ACC112 (cell line): ENCODE results near the gene SGSM1.

Experiments used
- H2AFZ ChIP-seq: fragments of 200-600 bp; sonication (generic); one replicate; pipeline ENCODE4 v1.6.0; 2017; ENCODE audit warnings: antibody characterized with exemption, low read length; ENCODE audit not compliant: unreplicated experiment
- H3K27ac ChIP-seq: fragments of 200-600 bp; sonication (generic); 2 replicates; pipeline ENCODE4 v1.5.1; 2014; ENCODE audit warnings: low read depth, mild to moderate bottlenecking, antibody characterized with exemption, low read length, moderate library complexity
- H3K27me3 ChIP-seq: fragments of 200-600 bp; sonication (generic); 2 replicates; pipeline ENCODE4 v1.6.1; 2014; ENCODE audit warnings: mild to moderate bottlenecking, antibody characterized with exemption, low read length, moderate library complexity, mixed read lengths; ENCODE audit not compliant: insufficient read depth
- H3K36me3 ChIP-seq: fragments of 200-600 bp; sonication (generic); 2 replicates; pipeline ENCODE4 v1.6.1; 2016; ENCODE audit warnings: mild to moderate bottlenecking, antibody characterized with exemption, low read length, moderate library complexity, mixed read lengths; ENCODE audit not compliant: insufficient read depth
- H3K4me1 ChIP-seq: fragments of 200-600 bp; sonication (generic); one replicate; pipeline ENCODE4 v1.6.1; 2016; ENCODE audit warnings: low read length, mixed read lengths; ENCODE audit not compliant: insufficient read depth, unreplicated experiment, control insufficient read depth
- H3K4me3 ChIP-seq: fragments of 200-600 bp; sonication (generic); 2 replicates; pipeline ENCODE4 v1.5.1; 2014; ENCODE audit warnings: mild to moderate bottlenecking, low read depth, low read length
- H3K79me2 ChIP-seq: fragments of 200-600 bp; sonication (generic); one replicate; pipeline ENCODE4 v1.6.0; 2016; ENCODE audit warnings: low read length; ENCODE audit not compliant: control insufficient read depth, unreplicated experiment, insufficient read depth

The SGSM1 gene, protein sequence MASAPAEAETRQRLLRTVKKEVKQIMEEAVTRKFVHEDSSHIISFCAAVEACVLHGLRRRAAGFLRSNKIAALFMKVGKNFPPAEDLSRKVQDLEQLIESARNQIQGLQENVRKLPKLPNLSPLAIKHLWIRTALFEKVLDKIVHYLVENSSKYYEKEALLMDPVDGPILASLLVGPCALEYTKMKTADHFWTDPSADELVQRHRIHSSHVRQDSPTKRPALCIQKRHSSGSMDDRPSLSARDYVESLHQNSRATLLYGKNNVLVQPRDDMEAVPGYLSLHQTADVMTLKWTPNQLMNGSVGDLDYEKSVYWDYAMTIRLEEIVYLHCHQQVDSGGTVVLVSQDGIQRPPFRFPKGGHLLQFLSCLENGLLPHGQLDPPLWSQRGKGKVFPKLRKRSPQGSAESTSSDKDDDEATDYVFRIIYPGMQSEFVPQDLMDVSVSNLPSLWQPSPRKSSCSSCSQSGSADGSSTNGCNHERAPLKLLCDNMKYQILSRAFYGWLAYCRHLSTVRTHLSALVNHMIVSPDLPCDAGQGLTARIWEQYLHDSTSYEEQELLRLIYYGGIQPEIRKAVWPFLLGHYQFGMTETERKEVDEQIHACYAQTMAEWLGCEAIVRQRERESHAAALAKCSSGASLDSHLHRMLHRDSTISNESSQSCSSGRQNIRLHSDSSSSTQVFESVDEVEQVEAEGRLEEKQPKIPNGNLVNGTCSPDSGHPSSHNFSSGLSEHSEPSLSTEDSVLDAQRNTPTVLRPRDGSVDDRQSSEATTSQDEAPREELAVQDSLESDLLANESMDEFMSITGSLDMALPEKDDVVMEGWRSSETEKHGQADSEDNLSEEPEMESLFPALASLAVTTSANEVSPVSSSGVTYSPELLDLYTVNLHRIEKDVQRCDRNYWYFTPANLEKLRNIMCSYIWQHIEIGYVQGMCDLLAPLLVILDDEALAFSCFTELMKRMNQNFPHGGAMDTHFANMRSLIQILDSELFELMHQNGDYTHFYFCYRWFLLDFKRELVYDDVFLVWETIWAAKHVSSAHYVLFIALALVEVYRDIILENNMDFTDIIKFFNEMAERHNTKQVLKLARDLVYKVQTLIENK

DNA sequence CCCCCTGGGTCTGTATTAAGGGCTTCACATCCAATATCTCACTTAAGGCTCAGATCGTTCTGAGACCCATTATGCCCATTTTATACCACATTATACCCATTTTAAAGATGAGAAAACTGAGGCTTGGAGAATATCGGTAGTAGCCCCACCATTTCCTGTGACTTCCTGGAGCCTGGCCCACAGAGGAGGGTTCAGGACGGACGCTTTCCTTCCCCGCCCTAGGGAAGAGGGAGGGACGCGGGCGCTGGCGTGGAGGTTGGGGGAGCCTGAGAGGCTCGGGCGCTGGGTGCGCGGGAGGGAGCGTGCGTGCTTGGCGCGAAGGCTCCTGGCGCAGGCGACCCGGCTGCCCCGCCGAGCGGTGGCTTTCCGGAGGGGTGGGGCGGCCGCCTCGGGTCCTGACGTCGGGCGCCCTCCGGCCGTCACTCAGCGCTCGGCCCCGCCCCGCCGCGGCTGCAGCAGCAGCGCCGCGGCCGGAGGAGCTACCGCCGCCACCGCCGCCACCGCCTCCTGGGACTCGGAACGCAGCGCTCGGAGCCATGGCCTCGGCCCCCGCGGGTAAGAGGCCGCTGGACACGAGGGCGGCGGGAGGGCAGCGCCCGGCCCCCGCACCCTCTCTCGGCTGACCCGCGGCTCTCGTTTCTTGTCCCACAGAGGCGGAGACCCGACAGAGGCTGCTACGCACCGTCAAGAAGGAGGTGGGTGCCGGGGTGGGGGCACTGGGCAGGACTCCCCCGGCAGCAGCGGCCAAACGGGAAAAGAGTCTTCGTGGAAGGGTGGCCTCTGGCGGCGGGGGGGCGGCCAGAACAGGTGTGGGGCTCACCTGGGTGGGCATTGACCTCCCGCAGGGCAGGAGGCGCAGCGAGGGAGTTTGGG is at the start of gene SGSM1:
SGSM1 (plus strand) TSS at position 422 of the 873 bp plus-strand sequence; CDS start at position 537, 115 bp downstream.
- Histone ChIP-seq H3K27ac (no peak within 1 kb of the TSS), H2AFZ (peak within 1 kb of the TSS; percentile 60), H3K4me3 (peak within 1 kb of the TSS; percentile 63)

GRCh38 chr22:24758164-24758799 is 47.7 kb upstream of the SGSM1 start:
- H3K27me3 ChIP-seq: peaks cover 7% of the 10 kb centered on the region
- H3K4me1 ChIP-seq: peaks cover 4% of the 10 kb centered on the region
- H3K79me2 ChIP-seq: no peaks in the 10 kb centered on the region
- H3K36me3 ChIP-seq: no peaks in the 10 kb centered on the region
- H3K27ac ChIP-seq: no peak overlapping the region
- no peak overlapping the region for H3K4me3 ChIP-seq
- H2AFZ ChIP-seq: no peak overlapping the region

More for the DNA sequence above, at the start of gene SGSM1:
- H3K79me2 ChIP-seq: no peaks in the 10 kb centered on the region
- H3K36me3 ChIP-seq: no peaks in the 10 kb centered on the region
- H3K27me3 ChIP-seq: peaks cover 13% of the 10 kb centered on the region; the same call in 1 of the 2 replicates
- H3K4me1 ChIP-seq: no peaks in the 10 kb centered on the region

- Histone ChIP-seq H3K27ac (no peak overlapping the region), H3K4me1 (peaks cover 4% of the 10 kb centered on the region), H3K27me3 (peaks cover 4% of the 10 kb centered on the region; the same call in 1 of the 2 replicates), H3K79me2 (no peaks in the 10 kb centered on the region), H3K4me3 (no peak overlapping the region), H2AFZ (no peak overlapping the region), H3K36me3 (no peaks in the 10 kb centered on the region)
These were observed 46.2 kb upstream of the SGSM1 start for GRCh38 chr22:24759765-24760164.

DNA sequence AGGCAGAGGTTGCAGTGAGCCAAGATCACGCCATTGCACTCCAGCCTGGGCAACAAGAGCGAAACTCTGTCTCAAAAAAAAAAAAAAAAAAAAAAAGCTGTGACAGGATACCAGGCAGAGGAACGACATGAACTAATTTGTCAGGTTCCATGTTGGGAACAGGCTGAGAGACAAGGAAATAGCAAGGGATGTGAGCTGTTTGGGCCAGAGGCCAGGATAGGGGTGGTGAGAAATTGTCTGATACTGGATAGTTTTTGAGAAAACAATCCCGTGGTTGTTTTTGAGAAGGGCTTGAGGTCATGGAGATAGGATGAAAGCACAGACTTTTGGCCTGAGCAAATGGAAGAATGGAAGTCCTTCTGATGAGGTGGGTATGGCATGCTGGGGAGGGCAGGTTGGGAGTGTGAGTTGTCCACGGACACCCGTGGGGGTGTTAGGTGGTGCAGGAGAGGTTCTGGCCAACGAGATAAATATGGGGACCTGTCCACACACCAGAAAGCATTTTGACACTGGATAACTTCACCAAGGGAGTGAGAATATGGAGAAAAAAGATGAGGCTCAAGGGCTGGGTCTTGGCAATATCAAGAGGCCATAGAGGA is 45.2 kb upstream of the SGSM1 start:
- H2AFZ ChIP-seq: no peak overlapping the region
- no peak overlapping the region for H3K27ac ChIP-seq
- peaks cover 4% of the 10 kb centered on the region for H3K4me1 ChIP-seq

GRCh38 chr22:24761888-24762675 is 43.9 kb upstream of the SGSM1 start:
- H3K4me1 ChIP-seq: peaks cover 4% of the 10 kb centered on the region
- no peak overlapping the region for H3K27ac ChIP-seq
- peaks cover 4% of the 10 kb centered on the region; the same call in 1 of the 2 replicates for H3K27me3 ChIP-seq
- no peaks in the 10 kb centered on the region for H3K79me2 ChIP-seq
- no peak overlapping the region for H3K4me3 ChIP-seq
- no peaks in the 10 kb centered on the region for H3K36me3 ChIP-seq
- H2AFZ ChIP-seq: no peak overlapping the region

More for the DNA sequence above, 45.2 kb upstream of the SGSM1 start:
- no peaks in the 10 kb centered on the region for H3K79me2 ChIP-seq
- peaks cover 4% of the 10 kb centered on the region; the same call in 1 of the 2 replicates for H3K27me3 ChIP-seq
- H3K36me3 ChIP-seq: no peaks in the 10 kb centered on the region
- no peak overlapping the region for H3K4me3 ChIP-seq

- peaks cover 4% of the 10 kb centered on the region for H3K4me1 ChIP-seq
- no peaks in the 10 kb centered on the region for H3K79me2 ChIP-seq
- H3K27ac ChIP-seq: no peak overlapping the region
- H3K4me3 ChIP-seq: no peak overlapping the region
- H2AFZ ChIP-seq: no peak overlapping the region
- no peaks in the 10 kb centered on the region for H3K36me3 ChIP-seq
- peaks cover 4% of the 10 kb centered on the region; the same call in 1 of the 2 replicates for H3K27me3 ChIP-seq
These were observed 42.0 kb upstream of the SGSM1 start for GRCh38 chr22:24763872-24764485.

GRCh38 chr22:24765166-24765565 is 40.8 kb upstream of the SGSM1 start:
- Histone ChIP-seq H2AFZ (no peak overlapping the region), H3K27me3 (peaks cover 4% of the 10 kb centered on the region; the same call in 1 of the 2 replicates), H3K4me1 (peaks cover 4% of the 10 kb centered on the region), H3K79me2 (no peaks in the 10 kb centered on the region), H3K36me3 (no peaks in the 10 kb centered on the region), H3K27ac (no peak overlapping the region), H3K4me3 (no peak overlapping the region)

DNA sequence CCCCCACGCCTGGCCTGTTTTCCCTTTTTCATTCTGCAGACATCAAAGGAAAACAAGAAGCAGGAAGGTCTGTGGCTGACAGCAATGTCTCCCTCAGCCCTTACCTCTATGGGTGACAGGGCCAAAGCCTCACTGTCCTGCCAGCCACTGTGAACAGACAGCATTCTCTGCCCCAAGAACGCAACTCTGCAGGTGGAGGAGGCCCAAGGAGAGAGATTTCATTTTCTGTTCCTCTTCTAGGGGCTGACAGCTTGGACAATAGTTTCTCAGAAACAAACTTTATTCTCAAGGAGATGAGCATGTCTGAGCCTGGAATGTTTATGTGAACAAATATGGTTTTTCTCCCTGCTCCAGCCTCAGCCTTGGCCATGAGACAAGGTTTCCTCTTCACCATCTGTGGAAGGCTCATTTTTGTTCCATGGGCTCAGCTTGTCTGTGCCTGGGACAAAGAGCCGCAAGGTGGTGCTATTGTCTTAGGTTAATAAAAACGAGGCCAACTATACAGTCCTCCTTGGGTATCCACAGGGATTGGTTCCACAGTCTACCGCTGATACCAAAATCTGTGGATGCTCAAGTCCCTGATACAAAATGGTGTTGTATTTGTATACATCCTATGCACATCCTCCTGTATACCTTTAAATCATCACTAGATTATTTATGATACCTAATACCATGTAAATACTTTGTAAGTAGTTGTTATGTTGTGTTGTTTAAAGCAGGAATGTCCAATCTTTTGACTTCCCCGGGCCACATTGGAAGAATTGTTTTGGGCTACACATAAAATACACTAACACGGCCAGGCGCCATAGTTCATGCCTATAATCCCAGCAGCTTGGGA is 37.3 kb upstream of the SGSM1 start:
- Histone ChIP-seq H3K27me3 (peaks cover 4% of the 10 kb centered on the region; the same call in 1 of the 2 replicates), H3K27ac (no peak overlapping the region), H2AFZ (no peak overlapping the region), H3K4me3 (no peak overlapping the region), H3K79me2 (no peaks in the 10 kb centered on the region), H3K4me1 (no peaks in the 10 kb centered on the region), H3K36me3 (no peaks in the 10 kb centered on the region)
